Measurements from ENCODE around the gene AGPAT3. TPM values are rescaled to one million over a fixed set of nuclear protein-coding genes. Genes with fewer than 3 reads are reported as not detected.
A peak's percentile ranks its signal among the peaks of the same experiment; 100 is the strongest.

Gene AGPAT3
- total and polyA plus RNA-seq, 8 donors, result 13.6 to 49.6 (median 31.4) TPM

DNA sequence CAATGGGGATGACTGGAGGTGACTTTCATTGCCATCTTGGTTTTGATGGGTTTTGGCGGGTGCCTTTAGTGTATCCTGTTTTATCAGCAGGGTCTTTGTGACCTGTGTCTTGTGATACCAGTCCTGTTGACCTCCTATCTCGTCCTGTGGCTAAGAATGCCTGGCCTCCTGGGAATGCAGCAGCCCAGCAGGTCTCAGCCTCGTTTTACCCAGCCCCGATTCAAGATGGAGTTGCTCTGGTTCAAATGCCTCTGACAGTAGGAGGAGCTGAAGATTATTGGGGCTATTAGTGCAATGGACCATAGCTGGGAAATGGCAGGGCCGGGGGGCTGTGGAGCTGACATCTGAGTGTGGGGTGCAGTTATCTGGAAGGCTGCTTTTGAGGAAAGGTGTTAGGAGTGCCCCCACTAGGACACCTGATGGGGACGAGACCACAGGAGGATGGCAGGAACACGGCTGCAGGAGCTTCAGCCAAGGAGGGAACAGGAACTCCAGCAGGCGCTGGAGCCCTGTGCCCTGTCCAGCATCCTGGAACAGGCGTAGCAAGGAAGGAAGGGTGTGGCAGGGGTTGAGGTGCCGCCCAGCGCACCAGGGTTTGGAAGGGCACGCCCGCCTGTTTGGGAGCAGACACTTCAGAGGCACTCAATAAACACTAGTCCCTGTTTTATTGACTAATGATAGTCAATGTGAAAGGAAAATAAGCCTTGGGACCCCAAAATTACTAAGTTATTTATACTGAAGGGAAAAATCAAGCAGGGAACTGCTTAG lies 15.3 kb upstream of the AGPAT3 start:
- DNase-seq, result peak in 2 of 6 donors; percentile 21 to 28
- no peak for ATAC-seq
- no peak overlapping the region for H3K27ac ChIP-seq
- no peaks in the 10 kb centered on the region for H3K9me3 ChIP-seq
- no peaks in the 10 kb centered on the region for H3K36me3 ChIP-seq
- intact Hi-C loops (cut with DNase I), result no loop called here
- WGBS, 2 donors, result 76 to 81% methylated on average over 13 of the region's 13 CpGs
- FAIRE-seq, result no peak
- no peaks in the 10 kb centered on the region for H3K27me3 ChIP-seq
- TF ChIP-seq, protein P1, sequence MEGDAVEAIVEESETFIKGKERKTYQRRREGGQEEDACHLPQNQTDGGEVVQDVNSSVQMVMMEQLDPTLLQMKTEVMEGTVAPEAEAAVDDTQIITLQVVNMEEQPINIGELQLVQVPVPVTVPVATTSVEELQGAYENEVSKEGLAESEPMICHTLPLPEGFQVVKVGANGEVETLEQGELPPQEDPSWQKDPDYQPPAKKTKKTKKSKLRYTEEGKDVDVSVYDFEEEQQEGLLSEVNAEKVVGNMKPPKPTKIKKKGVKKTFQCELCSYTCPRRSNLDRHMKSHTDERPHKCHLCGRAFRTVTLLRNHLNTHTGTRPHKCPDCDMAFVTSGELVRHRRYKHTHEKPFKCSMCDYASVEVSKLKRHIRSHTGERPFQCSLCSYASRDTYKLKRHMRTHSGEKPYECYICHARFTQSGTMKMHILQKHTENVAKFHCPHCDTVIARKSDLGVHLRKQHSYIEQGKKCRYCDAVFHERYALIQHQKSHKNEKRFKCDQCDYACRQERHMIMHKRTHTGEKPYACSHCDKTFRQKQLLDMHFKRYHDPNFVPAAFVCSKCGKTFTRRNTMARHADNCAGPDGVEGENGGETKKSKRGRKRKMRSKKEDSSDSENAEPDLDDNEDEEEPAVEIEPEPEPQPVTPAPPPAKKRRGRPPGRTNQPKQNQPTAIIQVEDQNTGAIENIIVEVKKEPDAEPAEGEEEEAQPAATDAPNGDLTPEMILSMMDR (IDR thresholded peaks at IDR 0.05), result no peak
- no peak overlapping the region for H3K4me3 ChIP-seq
- no peaks in the 10 kb centered on the region for H3K4me1 ChIP-seq

DNA sequence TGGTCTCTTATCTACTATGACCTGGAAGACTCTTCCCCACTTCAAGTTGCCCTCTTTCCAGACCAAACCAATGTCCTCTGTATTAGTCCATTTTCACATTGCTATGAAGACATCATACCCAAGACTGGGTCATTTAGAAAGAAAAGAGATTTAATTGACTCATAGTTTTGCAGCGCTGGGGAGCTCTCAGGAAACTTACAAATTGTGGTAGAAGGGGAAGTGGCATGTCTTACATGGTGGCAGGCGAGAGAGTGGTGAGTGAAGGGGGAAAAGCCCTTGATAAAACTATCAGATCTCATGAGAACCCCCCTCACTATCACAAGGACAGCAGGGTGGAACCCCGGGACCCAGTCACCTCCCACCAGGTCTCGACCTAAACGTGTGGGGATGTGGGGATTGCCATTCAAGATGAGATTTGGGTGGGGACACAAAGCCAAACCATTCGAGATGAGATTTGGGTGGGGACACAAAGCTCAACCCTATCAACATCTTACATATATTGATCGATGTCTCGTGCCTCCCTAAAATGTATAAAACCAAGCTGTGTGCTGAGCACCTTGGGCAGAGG lies 14.2 kb upstream of the AGPAT3 start:
- ATAC-seq, result no peak

DNA sequence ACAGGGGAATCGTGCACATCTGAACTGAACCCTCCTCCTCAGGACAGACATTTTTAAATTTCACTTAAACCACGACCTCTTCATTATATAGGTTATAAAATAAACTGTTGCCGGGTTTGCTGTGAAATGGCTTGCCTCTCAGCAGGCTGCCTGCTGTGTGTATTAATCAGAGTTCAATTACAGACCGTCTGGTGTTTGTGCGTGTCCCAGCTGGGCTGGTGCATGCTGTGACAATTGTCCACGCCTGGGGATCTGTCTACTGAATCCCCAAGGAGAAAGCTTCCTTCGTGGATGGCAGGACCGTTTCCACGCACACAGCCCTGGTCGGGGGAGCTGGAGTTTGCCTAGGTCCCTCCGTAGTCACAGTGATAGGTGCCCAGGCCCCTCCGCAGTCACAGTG lies 13.4 kb upstream of the AGPAT3 start:
- TF ChIP-seq, protein P1 (IDR thresholded peaks at IDR 0.05), result no peak
- H3K9me3 ChIP-seq, result no peaks in the 10 kb centered on the region
- intact Hi-C loops (cut with DNase I), result no loop called here
- 70 to 74% methylated on average over 12 of the region's 12 CpGs for WGBS, 2 donors
- H3K4me1 ChIP-seq, result no peaks in the 10 kb centered on the region
- DNase-seq (peak in 2 of 6 donors; percentile 14 to 21), FAIRE-seq (no peak), ATAC-seq (no peak)
- H3K27ac ChIP-seq, result no peak overlapping the region
- no peaks in the 10 kb centered on the region for H3K27me3 ChIP-seq
- H3K36me3 ChIP-seq, result no peaks in the 10 kb centered on the region
- H3K4me3 ChIP-seq, result no peak overlapping the region

More for the DNA sequence above, 14.2 kb upstream of the AGPAT3 start:
- H3K27me3 ChIP-seq, result no peaks in the 10 kb centered on the region
- TF ChIP-seq, protein P1 (IDR thresholded peaks at IDR 0.05), result no peak
- no peak overlapping the region for H3K27ac ChIP-seq
- intact Hi-C loops (cut with DNase I), result no loop called here
- H3K9me3 ChIP-seq, result no peaks in the 10 kb centered on the region
- FAIRE-seq, result no peak
- H3K4me1 ChIP-seq, result no peaks in the 10 kb centered on the region
- H3K4me3 ChIP-seq, result no peak overlapping the region
- no peaks in the 10 kb centered on the region for H3K36me3 ChIP-seq
- peak in 1 of 6 donors; percentile 3 for DNase-seq
- WGBS, 2 donors, result 76 to 86% methylated on average over 8 of the region's 8 CpGs

GRCh38 chr21:43853851-43854772 lies 10.9 kb upstream of the AGPAT3 start:
- TF ChIP-seq, protein P1 (IDR thresholded peaks at IDR 0.05), result no peak
- WGBS, 2 donors, result 84 to 87% methylated on average over 34 of the region's 34 CpGs
- H3K4me1 ChIP-seq, result no peaks in the 10 kb centered on the region
- no peak overlapping the region for H3K27ac ChIP-seq
- H3K9me3 ChIP-seq, result no peaks in the 10 kb centered on the region
- no peak for FAIRE-seq
- H3K27me3 ChIP-seq, result no peaks in the 10 kb centered on the region
- no peak overlapping the region for H3K4me3 ChIP-seq
- ATAC-seq, result no peak
- peak in 2 of 6 donors; percentile 28 to 41 for DNase-seq
- no peaks in the 10 kb centered on the region for H3K36me3 ChIP-seq
- intact Hi-C loops (cut with DNase I), result no loop called here

Measured in pancreas (tissue), 10 donors.